ENCODE data around the gene TMEM132D.

- no peak for TF ChIP-seq POLR2A (IDR thresholded peaks at IDR 0.05; ENCODE audit: low read length)
- TF ChIP-seq GATA1 (IDR thresholded peaks at IDR 0.05; ENCODE audit: low read depth, low read length) = no peak
Observed at GRCh38 chr12:129701631-129702101, 202.2 kb downstream of the TMEM132D start.

All from erythroblast (primary cell).